Measurements from ENCODE around the gene OTOS.
A peak's percentile ranks its signal among the peaks of the same experiment; 100 is the strongest.

OTOS gene

DNA sequence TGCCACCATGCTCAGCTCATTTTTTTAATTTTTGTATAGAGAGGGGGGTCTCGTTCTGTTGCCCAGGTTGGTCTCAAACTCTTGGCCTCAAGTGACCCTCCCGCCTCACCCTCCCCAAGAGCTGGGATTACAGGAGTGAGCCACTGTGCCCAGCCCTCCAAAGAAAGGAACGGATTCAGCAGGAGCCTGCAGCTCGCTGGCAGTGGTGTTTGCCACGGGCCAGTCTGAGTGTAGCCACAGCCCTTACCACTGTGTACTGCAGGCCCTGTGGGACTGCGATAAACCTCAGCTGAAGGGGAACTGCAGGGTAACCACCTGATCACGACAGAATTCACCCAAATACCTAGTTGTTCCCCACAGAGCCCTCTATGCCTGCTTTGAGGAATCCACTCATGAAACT, 11.1 kb downstream of the OTOS start:
- Histone ChIP-seq H3K27ac (no peak overlapping the region), H3K4me3 (no peak overlapping the region)
- peak; percentile 17 for DNase-seq (ENCODE audit: low spot score)
- TF ChIP-seq, protein P1, sequence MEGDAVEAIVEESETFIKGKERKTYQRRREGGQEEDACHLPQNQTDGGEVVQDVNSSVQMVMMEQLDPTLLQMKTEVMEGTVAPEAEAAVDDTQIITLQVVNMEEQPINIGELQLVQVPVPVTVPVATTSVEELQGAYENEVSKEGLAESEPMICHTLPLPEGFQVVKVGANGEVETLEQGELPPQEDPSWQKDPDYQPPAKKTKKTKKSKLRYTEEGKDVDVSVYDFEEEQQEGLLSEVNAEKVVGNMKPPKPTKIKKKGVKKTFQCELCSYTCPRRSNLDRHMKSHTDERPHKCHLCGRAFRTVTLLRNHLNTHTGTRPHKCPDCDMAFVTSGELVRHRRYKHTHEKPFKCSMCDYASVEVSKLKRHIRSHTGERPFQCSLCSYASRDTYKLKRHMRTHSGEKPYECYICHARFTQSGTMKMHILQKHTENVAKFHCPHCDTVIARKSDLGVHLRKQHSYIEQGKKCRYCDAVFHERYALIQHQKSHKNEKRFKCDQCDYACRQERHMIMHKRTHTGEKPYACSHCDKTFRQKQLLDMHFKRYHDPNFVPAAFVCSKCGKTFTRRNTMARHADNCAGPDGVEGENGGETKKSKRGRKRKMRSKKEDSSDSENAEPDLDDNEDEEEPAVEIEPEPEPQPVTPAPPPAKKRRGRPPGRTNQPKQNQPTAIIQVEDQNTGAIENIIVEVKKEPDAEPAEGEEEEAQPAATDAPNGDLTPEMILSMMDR (IDR thresholded peaks at IDR 0.05) = no peak

DNA sequence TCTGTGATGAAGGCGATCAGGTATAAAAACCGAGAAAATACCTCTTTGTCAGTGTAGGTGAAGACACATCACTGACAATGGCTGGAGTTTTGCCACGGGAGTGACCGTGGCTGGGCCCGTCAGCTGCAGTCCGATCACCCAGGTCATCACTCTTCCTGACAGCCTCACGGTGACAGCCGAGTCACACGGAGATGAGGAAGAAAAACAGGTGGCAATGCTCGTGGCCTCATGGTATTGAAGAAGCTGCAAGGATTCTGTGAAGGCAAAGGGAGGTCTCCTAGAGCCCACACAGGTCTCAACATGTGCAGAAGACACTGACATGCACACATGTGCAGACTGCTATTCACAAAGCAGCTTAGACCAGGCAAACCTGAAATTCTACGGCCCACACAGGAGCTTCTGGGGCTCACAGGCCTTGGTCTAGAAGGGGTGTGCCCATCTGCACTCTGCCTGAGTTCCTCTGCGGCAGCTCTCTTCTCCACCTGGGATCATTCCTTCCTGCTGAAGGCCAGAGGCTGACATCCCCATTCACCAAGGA, 11.8 kb downstream of the OTOS start:
- DNase-seq (ENCODE audit: low spot score) = no peak
- H3K27ac ChIP-seq = no peak overlapping the region
- H3K4me3 ChIP-seq = no peak overlapping the region
- TF ChIP-seq, protein P1 (IDR thresholded peaks at IDR 0.05) = no peak

DNA sequence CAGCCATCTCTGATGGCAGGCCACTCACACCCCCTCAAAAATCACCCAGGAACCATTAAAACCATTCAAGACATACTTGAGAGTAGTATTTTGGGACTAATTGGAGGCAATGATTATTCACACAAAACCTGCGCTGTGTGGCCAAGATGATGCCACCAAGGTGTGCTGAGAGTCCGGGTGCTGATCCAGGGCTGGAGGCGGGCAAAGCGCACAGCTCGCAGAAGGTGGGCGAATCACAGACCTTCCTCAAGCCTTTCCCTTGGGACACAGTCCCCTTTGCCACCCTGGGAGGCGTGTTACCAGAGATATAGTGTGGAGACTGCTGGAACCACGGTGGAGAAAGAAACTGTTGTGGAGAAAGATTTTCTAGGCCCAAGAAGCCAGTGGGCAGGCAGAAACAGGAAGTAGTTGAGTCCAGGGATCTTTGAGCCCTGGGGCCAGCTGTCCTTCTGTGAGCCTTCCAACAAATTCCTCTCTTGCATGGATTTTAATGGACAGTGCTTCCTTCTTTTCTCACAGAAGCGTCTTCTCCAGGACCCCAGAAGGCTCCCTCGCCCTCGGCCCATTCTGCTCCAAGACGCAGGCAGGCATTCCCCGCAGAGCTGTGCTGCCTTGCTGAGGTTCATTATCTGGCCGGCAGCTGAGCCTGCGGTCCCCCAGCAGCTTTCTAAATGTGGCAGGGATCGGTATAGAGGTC, 12.4 kb downstream of the OTOS start:
- DNase-seq (ENCODE audit: low spot score) = peak; percentile 65
- TF ChIP-seq, protein P1 (IDR thresholded peaks at IDR 0.05) = no peak
- Histone ChIP-seq H3K27ac (no peak overlapping the region), H3K4me3 (no peak overlapping the region)

DNA sequence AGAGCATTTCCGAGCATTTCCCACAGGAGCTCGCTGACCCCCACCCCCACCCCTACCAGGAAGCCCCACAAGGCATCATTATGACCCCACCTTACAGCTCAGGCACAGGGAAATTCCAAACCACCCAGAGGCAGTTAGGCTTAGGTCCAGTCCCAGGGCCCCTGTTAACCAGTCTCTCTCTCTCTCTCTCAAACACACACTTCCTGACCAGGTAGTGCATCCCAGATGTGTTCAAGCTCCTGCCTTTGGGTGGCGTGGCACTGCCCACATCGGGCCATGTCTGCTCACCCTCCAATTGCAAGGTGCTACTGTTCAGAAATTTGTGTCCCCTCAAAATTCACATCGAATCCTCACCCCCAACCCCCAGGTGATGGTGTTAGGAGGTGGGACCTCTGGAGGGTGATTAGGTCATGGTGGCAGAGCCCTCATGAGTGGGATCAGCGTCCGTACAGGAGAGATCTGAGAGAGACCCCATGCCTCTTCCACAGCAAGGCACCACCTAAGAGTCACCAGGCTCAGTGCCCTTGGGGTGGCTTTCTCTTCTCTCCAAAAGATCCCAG, 13.2 kb downstream of the OTOS start:
- peak; percentile 28 for DNase-seq (ENCODE audit: low spot score)

DNA sequence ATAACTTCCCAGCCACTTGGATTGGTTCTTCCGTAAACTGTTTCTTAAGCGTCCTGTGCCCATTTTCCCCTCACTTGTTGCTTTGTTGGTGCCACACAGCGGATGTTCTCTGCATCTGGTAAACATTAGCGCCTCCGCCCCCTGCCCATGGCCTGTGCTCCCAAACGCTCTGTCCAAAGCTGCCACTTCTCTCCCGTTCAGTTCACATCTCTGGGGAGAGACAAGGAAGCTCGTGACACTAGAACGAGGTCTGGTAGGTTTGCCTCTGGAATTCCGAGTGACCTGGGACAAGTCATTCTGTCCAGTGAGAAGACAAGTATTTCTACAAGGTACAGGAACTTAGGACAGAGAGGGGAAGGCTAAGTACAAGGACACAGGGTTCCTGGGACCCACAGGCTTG, 13.7 kb downstream of the OTOS start:
- TF ChIP-seq, protein P1 (IDR thresholded peaks at IDR 0.05) = no peak
- peak; percentile 50 for DNase-seq (ENCODE audit: low spot score)
- Histone ChIP-seq H3K27ac (no peak overlapping the region), H3K4me3 (no peak overlapping the region)

More for the DNA sequence above, 13.2 kb downstream of the OTOS start:
- no peak overlapping the region for H3K4me3 ChIP-seq
- TF ChIP-seq, protein P1 (IDR thresholded peaks at IDR 0.05) = no peak
- no peak overlapping the region for H3K27ac ChIP-seq

DNA sequence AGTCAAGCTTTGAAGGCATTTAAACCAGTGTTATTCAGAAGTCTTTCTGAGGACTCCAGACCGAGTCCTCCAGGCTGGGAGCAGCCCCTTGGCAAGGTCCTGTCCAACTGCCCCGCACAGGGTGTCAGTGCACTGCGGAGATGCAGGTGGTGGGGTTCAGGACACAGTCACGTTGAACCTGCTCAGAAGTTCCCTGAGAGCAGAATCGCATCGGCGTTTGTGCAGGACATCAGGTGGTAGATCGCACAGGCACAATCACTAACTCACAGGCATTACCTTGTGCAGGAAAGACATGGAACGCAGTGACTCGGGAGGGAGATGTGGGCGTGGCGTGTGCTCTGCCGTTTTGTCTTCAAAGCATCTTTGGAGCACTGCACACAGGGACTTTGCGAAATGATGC, 14.7 kb downstream of the OTOS start:
- DNase-seq (ENCODE audit: low spot score) = peak; percentile 64
- H3K4me3 ChIP-seq = no peak overlapping the region
- H3K27ac ChIP-seq = no peak overlapping the region
- TF ChIP-seq, protein P1 (IDR thresholded peaks at IDR 0.05) = no peak

DNA sequence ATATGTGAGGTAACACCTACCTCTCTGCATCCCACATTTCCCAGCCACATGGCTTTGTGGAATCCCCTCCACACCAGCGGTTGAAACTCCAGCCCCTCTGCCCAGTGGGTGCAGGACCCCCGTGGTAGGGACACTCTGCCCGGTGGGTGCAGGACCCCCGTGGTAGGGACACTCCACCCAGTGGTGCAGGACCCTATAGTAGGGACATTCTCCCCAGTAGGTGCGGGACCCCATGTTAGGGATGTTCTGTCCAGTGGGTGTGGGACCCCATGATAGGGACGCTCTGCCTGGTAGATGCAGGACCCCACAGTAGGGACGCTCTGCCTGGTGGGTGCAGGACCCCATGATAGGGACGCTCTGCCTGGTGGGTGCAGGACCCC, 15.8 kb downstream of the OTOS start:
- DNase-seq (ENCODE audit: low spot score) = no peak
- no peak overlapping the region for H3K27ac ChIP-seq
- TF ChIP-seq, protein P1 (IDR thresholded peaks at IDR 0.05) = no peak
- no peak overlapping the region for H3K4me3 ChIP-seq

Measured in coronary artery (tissue), 2 donors.